Measurements from ENCODE around the gene C3orf22.

GRCh38 chr3:126529585-126530170, 29.1 kb downstream of the C3orf22 start:
- TF ChIP-seq, protein P1, sequence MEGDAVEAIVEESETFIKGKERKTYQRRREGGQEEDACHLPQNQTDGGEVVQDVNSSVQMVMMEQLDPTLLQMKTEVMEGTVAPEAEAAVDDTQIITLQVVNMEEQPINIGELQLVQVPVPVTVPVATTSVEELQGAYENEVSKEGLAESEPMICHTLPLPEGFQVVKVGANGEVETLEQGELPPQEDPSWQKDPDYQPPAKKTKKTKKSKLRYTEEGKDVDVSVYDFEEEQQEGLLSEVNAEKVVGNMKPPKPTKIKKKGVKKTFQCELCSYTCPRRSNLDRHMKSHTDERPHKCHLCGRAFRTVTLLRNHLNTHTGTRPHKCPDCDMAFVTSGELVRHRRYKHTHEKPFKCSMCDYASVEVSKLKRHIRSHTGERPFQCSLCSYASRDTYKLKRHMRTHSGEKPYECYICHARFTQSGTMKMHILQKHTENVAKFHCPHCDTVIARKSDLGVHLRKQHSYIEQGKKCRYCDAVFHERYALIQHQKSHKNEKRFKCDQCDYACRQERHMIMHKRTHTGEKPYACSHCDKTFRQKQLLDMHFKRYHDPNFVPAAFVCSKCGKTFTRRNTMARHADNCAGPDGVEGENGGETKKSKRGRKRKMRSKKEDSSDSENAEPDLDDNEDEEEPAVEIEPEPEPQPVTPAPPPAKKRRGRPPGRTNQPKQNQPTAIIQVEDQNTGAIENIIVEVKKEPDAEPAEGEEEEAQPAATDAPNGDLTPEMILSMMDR (IDR thresholded peaks at IDR 0.05; ENCODE audit: low read depth, low read length): no peak
- no peak for TF ChIP-seq EZH2phosphoT487 (IDR thresholded peaks at IDR 0.05; ENCODE audit: low read depth)
